NCI-H187 (cell line): Measurements from ENCODE around the gene MAP2K7.
"Not testable (repeated sequence)": the region's sequence is repeated elsewhere in the genome, so short reads cannot be mapped to it uniquely, and the experiment has no call there.

Experiments
- DNase-seq, 2 experiments: peaks; one replicate each; lab custom pipeline; 2025; lab: John Stamatoyannopoulos, UW

The MAP2K7 gene

GRCh38 chr19:7919610-7920518 is 16.2 kb downstream of the MAP2K7 start, which contains the start of gene SNAPC2:
SNAPC2 (plus strand) TSS chr19:7920338; CDS start chr19:7920367, 29 bp downstream.
- DNase-seq: peak; percentile 70

- peak; percentile 70 to 92 for DNase-seq
These were observed 17.0 kb downstream of the MAP2K7 start for GRCh38 chr19:7920519-7921301.

- no peak for DNase-seq
These were observed 17.8 kb downstream of the MAP2K7 start for GRCh38 chr19:7921302-7921966.

GRCh38 chr19:7921967-7922835 is 18.5 kb downstream of the MAP2K7 start:
- DNase-seq: no peak

- DNase-seq: no peak
These were observed 19.1 kb downstream of the MAP2K7 start for GRCh38 chr19:7922836-7923195.

- no peak for DNase-seq
These were observed 19.9 kb downstream of the MAP2K7 start for GRCh38 chr19:7923295-7924191.

GRCh38 chr19:7924241-7924640 is 20.6 kb downstream of the MAP2K7 start:
- DNase-seq: no peak

GRCh38 chr19:7924651-7925170 is 21.0 kb downstream of the MAP2K7 start:
- no peak for DNase-seq

- no peak for DNase-seq
These were observed 21.6 kb downstream of the MAP2K7 start for GRCh38 chr19:7925171-7925851.

GRCh38 chr19:7926021-7926726 is 22.5 kb downstream of the MAP2K7 start, which contains the start of gene CTXN1:
CTXN1 (minus strand) TSS chr19:7926135; CDS start chr19:7925538, 597 bp downstream.
- peak; percentile 2 to 29 for DNase-seq

- no peak for DNase-seq
These were observed 23.3 kb downstream of the MAP2K7 start for GRCh38 chr19:7926727-7927604.

- DNase-seq: no peak
These were observed 24.1 kb downstream of the MAP2K7 start for GRCh38 chr19:7927605-7928333.

GRCh38 chr19:7928334-7928706 is 24.6 kb downstream of the MAP2K7 start:
- DNase-seq: no peak

- no peak for DNase-seq
These were observed 25.3 kb downstream of the MAP2K7 start for GRCh38 chr19:7928741-7929701.

GRCh38 chr19:7930030-7930429 is 26.4 kb downstream of the MAP2K7 start:
- DNase-seq: not testable (repeated sequence)

- DNase-seq: no peak
These were observed 27.1 kb downstream of the MAP2K7 start for GRCh38 chr19:7930765-7931164.
